GM18951 (cell line): Measurements from ENCODE around the gene TGFBR3L.
"Not testable (repeated sequence)": the region's sequence is repeated elsewhere in the genome, so short reads cannot be mapped to it uniquely, and the experiment has no call there.

Source experiments
- POLR2A ChIP-seq: IDR thresholded peaks from 4 replicates; pipeline ENCODE4 v1.6.1; 2011; ENCODE audit warnings: mild to moderate bottlenecking; ENCODE audit not compliant: insufficient read length, insufficient read depth; ENCODE audit errors: extremely low read depth
- in situ Hi-C: fragments of 300-500 bp; cut with MboI; formaldehyde crosslinking; loops from one replicate; pipeline ENCODE4 v1.12.0; 2022; ENCODE audit warnings: low sequenced_read_pairs, mixed read lengths, inconsistent platforms; ENCODE audit not compliant: unreplicated experiment

Gene TGFBR3L

DNA sequence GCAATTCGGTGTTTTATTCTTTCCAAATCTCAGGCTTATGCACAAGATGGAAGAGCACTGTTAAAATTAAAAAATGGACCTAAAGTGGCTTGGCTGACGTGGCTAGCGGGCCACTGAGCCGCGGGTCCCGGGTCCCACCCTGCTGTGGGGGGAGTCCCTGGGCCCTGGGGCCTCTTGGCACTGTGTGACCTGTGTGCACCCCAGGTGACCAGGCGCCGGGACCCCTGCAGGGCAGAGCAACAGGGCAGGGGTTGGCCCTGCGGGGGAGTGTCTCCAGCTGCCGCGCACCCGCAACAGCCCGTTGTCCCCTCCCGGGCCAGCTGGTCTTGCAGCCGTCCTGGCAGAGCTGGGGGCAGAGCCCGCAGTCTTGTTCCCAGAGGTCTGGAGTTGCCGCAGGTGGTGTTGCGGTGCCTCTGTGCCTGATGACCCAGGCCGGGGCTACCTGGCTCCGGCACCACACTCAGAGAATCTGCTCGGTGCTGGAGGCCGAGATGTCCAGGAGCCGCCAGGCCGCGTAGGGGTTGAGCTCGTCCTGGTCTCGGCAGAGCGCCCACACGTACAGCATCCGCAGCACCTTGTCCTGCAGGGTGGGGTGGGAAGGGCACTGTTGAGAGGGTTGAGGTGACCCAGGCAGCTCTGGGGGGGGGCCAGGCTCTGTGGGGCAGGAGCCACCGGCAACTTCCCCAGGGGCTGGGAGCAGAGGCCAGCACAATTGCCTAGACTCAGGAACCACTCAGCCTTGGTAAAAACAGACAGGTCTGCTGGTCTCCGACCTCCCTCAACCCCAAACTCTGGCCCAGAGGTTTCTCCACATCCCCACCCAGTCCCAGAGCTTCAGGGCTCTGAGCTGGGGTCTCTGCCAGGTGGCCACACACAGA is 12.3 kb downstream of the TGFBR3L start:
- in situ Hi-C loops = no loop called here
- no peak for TF ChIP-seq POLR2A

DNA sequence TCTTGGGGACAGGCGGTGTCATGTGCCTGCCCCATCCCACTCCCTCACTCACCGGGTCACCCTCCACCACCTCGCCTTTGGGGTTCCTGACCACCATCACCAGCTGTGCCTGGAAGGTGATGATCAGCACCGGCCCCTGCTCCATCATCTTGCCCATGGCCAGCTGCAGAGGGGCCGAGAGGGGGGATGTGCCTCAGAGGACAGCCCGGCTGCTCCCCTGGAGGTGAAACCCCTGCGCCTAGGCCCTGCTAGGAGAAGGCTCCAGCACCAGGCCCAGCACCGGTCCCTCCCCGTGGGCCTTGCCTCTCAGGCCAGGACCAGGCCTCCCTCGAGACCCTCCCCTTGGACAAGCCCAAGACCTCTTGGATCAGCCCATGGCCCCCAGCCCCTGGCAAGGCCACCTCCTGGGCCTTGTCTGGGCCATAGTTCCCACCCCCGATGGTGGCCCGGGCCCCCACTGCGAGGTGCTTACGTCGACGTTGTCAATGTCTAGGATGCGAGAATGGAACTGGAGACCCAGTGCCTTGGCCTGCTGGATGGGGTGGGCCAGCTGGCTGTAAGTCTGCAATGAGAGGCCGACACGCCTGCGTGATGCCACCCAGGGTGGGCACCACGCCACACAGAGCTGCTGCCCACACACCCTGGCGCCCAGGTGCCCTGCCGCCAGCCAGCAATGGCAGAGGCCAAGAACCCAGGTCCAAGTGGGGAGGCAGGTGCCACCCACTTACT is 13.1 kb downstream of the TGFBR3L start:
- in situ Hi-C loops = no loop called here
- TF ChIP-seq POLR2A = no peak

GRCh38 chr19:7928334-7928706 is 13.7 kb downstream of the TGFBR3L start:
- in situ Hi-C loops = no loop called here
- TF ChIP-seq POLR2A = no peak

GRCh38 chr19:7928741-7929701 is 14.4 kb downstream of the TGFBR3L start:
- in situ Hi-C loops = no loop called here
- TF ChIP-seq POLR2A = no peak

- in situ Hi-C loops = not testable (repeated sequence)
These were observed 15.4 kb downstream of the TGFBR3L start for GRCh38 chr19:7930030-7930429.

GRCh38 chr19:7930765-7931164 is 16.1 kb downstream of the TGFBR3L start:
- TF ChIP-seq POLR2A = no peak
- in situ Hi-C loops = no loop called here

DNA sequence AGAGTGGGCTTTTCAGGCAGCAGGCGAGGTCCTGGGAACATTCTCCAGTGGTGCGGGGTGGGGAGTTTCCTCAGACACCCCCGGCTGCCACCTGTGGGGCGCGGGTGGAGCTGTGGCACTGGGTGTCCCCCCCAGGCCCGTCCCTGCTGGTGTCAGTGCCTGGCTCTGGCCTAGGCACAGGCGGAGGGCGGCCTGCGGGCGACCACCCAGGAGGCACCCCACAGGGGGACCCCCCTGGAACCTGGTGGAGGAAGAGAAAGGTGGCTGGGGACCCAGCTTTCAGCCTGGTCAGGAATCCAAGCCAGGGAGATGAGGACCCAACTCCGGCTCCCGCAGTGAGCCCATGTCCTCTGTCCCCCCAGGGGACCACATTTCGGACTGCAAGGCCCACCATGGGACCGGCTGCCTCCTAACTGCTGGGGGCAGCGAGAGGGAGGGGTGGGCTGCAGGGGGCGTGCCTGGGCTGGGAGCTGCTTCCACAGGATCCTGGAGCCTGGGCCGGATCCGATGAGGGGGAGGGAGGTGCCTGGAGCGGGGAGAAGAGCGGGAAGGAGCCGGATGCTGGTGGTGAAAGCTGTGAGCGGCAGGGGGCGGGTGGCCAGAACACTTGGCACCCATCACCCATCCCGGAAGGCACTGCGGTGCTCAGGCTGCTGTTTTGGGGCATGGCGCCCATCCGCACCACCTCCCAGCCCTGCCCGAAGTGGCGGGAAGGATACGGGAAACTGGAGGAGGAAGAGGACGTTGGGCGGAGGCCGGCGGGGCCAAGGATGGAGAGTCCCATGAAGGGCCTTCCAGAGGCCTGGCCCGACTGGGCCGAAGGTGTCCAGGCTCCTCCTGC is 16.8 kb downstream of the TGFBR3L start:
- no peak for TF ChIP-seq POLR2A
- in situ Hi-C loops = no loop called here

GRCh38 chr19:7932276-7932929 is 17.8 kb downstream of the TGFBR3L start:
- no peak for TF ChIP-seq POLR2A
- in situ Hi-C loops = no loop called here

GRCh38 chr19:7932930-7933300 is 18.3 kb downstream of the TGFBR3L start:
- TF ChIP-seq POLR2A = no peak
- in situ Hi-C loops = no loop called here

- TF ChIP-seq POLR2A = no peak
These were observed 18.8 kb downstream of the TGFBR3L start for GRCh38 chr19:7933411-7933810.

DNA sequence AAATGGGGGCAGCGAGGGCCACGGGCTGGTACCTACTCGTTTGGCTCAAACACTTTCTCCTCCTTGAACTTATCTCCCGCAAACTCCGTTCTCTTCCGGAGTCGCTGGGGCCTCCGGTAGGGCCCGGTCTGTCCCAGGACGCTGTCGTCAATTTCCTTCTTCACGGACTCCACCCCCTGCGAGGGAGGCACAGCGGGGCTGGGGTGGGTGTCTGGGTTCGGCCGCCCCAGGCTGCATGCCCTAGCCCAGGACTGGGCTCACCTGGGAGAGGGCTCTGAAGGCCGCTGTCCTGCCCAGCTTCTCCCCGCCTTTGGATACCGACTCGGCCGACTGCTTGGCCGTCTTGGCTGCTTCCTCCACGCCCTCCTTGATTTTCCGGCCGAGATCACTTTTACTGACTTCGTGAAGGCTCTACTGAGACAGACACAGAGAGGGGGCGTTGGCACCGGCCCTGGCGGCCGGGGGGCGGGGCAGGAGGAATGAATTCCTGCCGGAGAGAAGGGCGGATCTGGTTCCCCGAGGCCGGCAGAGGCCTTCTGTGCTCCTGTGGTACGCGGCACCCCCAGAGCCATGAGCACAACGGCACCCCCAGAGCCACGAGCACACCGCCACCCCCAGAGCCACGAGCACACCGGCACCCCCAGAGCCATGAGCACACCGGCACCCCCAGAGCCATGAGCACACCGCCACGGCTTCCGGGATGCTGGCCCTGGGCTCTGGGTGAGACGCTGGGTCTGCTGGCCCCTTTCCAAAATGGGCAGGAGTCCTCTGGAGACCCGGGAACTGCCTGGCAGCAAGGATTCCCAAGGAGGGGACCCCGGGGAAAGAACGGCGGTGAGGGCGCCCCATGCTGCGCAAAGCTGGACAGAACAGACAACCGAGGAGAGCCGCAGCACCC is 19.4 kb downstream of the TGFBR3L start:
- in situ Hi-C loops = no loop called here
- TF ChIP-seq POLR2A = no peak

More at GRCh38 chr19:7933411-7933810, 18.8 kb downstream of the TGFBR3L start:
- in situ Hi-C loops = no loop called here
